ENCODE results near the gene PPP2R5A.

DNA sequence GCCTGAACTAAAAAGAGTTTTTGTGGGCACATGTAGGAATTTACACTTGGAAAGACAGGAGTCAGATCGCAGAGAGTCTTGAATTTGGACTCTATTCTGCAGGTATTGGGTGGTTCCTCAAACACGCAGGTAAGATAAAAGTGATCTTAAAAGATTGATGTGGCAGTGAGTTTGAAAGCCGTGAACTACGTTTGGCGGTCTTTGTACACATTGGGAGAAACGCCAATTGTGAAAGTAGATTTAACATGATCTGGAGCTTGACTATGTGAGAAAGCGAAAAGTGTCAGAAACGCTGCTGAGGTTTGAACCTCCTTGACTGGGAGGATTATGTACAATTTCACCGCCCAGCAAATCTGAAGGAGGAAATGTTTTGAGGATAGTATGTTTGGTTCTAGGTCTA is 1.5 kb upstream of the PPP2R5A start:
- TF ChIP-seq, protein P1, sequence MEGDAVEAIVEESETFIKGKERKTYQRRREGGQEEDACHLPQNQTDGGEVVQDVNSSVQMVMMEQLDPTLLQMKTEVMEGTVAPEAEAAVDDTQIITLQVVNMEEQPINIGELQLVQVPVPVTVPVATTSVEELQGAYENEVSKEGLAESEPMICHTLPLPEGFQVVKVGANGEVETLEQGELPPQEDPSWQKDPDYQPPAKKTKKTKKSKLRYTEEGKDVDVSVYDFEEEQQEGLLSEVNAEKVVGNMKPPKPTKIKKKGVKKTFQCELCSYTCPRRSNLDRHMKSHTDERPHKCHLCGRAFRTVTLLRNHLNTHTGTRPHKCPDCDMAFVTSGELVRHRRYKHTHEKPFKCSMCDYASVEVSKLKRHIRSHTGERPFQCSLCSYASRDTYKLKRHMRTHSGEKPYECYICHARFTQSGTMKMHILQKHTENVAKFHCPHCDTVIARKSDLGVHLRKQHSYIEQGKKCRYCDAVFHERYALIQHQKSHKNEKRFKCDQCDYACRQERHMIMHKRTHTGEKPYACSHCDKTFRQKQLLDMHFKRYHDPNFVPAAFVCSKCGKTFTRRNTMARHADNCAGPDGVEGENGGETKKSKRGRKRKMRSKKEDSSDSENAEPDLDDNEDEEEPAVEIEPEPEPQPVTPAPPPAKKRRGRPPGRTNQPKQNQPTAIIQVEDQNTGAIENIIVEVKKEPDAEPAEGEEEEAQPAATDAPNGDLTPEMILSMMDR (IDR thresholded peaks at IDR 0.05), result no peak
- no peak for TF ChIP-seq EP300 (IDR thresholded peaks at IDR 0.05)
- no peak for TF ChIP-seq POLR2A (IDR thresholded peaks at IDR 0.05; ENCODE audit: low read depth)
- no peak for TF ChIP-seq POLR2AphosphoS5 (IDR thresholded peaks at IDR 0.05)
